ENCODE data around the gene MN1.

DNA sequence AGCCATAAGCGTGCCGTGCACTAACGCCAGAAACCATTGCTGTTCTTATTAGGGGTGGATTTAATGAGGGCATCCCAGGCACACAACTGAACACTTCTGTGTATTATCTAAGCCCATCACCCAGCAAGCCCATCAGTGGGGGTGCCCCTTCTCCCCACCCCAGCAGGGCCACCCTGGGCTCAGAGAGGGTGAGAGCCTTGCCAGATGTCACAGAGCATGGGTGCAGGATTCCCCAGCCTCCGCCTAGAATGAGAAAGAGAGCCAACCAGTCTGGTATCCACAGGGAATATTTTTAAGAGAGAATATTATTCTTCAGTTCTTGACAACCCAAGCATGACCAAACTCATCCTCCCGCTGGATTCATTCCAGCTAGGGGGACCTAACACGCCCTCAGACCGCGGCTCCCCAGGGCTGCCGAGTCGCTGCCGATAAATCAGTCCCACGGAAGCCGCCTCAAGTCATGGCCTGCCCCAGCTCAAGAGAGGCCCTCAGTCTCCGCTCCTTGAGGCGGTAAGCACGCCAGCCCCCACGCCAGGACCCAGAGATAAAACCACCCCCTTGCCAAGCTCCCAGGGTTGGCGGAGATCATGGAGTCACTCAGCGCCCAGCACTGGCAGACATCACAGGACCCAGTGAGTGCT is 47.2 kb downstream of the MN1 start:
- TF ChIP-seq, protein P1, sequence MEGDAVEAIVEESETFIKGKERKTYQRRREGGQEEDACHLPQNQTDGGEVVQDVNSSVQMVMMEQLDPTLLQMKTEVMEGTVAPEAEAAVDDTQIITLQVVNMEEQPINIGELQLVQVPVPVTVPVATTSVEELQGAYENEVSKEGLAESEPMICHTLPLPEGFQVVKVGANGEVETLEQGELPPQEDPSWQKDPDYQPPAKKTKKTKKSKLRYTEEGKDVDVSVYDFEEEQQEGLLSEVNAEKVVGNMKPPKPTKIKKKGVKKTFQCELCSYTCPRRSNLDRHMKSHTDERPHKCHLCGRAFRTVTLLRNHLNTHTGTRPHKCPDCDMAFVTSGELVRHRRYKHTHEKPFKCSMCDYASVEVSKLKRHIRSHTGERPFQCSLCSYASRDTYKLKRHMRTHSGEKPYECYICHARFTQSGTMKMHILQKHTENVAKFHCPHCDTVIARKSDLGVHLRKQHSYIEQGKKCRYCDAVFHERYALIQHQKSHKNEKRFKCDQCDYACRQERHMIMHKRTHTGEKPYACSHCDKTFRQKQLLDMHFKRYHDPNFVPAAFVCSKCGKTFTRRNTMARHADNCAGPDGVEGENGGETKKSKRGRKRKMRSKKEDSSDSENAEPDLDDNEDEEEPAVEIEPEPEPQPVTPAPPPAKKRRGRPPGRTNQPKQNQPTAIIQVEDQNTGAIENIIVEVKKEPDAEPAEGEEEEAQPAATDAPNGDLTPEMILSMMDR (IDR thresholded peaks at IDR 0.05; ENCODE audit: insufficient read depth, low read length), result no peak
- TF ChIP-seq, protein P2, sequence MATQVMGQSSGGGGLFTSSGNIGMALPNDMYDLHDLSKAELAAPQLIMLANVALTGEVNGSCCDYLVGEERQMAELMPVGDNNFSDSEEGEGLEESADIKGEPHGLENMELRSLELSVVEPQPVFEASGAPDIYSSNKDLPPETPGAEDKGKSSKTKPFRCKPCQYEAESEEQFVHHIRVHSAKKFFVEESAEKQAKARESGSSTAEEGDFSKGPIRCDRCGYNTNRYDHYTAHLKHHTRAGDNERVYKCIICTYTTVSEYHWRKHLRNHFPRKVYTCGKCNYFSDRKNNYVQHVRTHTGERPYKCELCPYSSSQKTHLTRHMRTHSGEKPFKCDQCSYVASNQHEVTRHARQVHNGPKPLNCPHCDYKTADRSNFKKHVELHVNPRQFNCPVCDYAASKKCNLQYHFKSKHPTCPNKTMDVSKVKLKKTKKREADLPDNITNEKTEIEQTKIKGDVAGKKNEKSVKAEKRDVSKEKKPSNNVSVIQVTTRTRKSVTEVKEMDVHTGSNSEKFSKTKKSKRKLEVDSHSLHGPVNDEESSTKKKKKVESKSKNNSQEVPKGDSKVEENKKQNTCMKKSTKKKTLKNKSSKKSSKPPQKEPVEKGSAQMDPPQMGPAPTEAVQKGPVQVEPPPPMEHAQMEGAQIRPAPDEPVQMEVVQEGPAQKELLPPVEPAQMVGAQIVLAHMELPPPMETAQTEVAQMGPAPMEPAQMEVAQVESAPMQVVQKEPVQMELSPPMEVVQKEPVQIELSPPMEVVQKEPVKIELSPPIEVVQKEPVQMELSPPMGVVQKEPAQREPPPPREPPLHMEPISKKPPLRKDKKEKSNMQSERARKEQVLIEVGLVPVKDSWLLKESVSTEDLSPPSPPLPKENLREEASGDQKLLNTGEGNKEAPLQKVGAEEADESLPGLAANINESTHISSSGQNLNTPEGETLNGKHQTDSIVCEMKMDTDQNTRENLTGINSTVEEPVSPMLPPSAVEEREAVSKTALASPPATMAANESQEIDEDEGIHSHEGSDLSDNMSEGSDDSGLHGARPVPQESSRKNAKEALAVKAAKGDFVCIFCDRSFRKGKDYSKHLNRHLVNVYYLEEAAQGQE (IDR thresholded peaks at IDR 0.05; ENCODE audit: insufficient replicate concordance, low read depth), result no peak
- TF ChIP-seq GABPA (IDR thresholded peaks at IDR 0.05; ENCODE audit: low read depth), result no peak
